Liver (tissue), 9 donors: ENCODE measurements around the gene OSBPL9. TPM values are rescaled to one million over a fixed set of nuclear protein-coding genes. Genes with fewer than 3 reads are reported as not detected.

Experiments
- DNase-seq: peaks from one replicate; pipeline ENCODE4 v3.0.0-alpha.2; 2017; ENCODE audit warnings: low spot score
- H3K27ac ChIP-seq, 2 donors: one replicate each; pipeline ENCODE4 v1.7.0; 2013; ENCODE audit warnings: inconsistent platforms in 2 of 2, low read length in 2 of 2, control low read depth in 1 of 2, low read depth in 1 of 2, mild to moderate bottlenecking in 1 of 2
- H3K27me3 ChIP-seq, 4 donors: one replicate each; pipeline versions ENCODE4 v1.6.1 to v1.7.0; 2013; ENCODE audit warnings: low read length in 3 of 4, inconsistent platforms in 1 of 4, mild to moderate bottlenecking in 1 of 4, moderate library complexity in 1 of 4; ENCODE audit not compliant: control insufficient read depth in 4 of 4, insufficient read depth in 4 of 4
- H3K36me3 ChIP-seq, 4 donors: one replicate each; pipeline versions ENCODE4 v1.6.1 to v1.7.0; 2013; ENCODE audit warnings: low read length in 3 of 4, mild to moderate bottlenecking in 3 of 4, low read depth in 1 of 4, moderate library complexity in 1 of 4; ENCODE audit not compliant: control insufficient read depth in 4 of 4, insufficient read depth in 3 of 4
- H3K4me1 ChIP-seq, 4 donors: one replicate each; pipeline versions ENCODE4 v1.6.1 to v1.7.0; 2013; ENCODE audit warnings: low read length in 3 of 4, mild to moderate bottlenecking in 3 of 4, moderate library complexity in 1 of 4; ENCODE audit not compliant: control insufficient read depth in 4 of 4, insufficient read depth in 4 of 4
- H3K4me3 ChIP-seq, 3 donors: one replicate each; pipeline versions ENCODE4 v1.6.1 to v1.7.0; 2013; ENCODE audit warnings: low read length in 3 of 3, control low read depth in 1 of 3, low read depth in 1 of 3, mild to moderate bottlenecking in 1 of 3
- H3K9ac ChIP-seq, 2 donors: one replicate each; pipeline ENCODE4 v1.7.0; 2013; ENCODE audit warnings: low read length in 2 of 2, mild to moderate bottlenecking in 2 of 2, moderate library complexity in 2 of 2, control low read depth in 1 of 2, low read depth in 1 of 2
- H3K9me3 ChIP-seq, 4 donors: one replicate each; pipeline versions ENCODE4 v1.6.1 to v1.7.0; 2013; ENCODE audit warnings: low read length in 3 of 4; ENCODE audit not compliant: control insufficient read depth in 4 of 4
- EGR1 ChIP-seq, 2 donors: IDR thresholded peaks; 2 replicates each; pipeline ENCODE4 v1.6.1; 2016 to 2018; ENCODE audit warnings: antibody characterized with exemption in 2 of 2, low read depth in 2 of 2
- FOXA1 ChIP-seq: IDR thresholded peaks from 2 replicates; pipeline ENCODE4 v1.6.1; 2016; ENCODE audit warnings: antibody characterized with exemption
- FOXA2 ChIP-seq: IDR thresholded peaks from 2 replicates; pipeline ENCODE4 v1.6.1; 2016; ENCODE audit warnings: antibody characterized with exemption
- GABPA ChIP-seq, 2 donors: IDR thresholded peaks in 1 of 2; conservative IDR thresholded peaks in 1 of 2; 2 replicates each; pipeline ENCODE4 v1.6.1; 2016; ENCODE audit warnings: antibody characterized with exemption in 2 of 2, mild to moderate bottlenecking in 1 of 2, moderate library complexity in 1 of 2
- HNF4A ChIP-seq, 2 donors: conservative IDR thresholded peaks; 2 replicates each; pipeline ENCODE4 v1.6.1; 2016; ENCODE audit warnings: antibody characterized with exemption in 2 of 2, mild to moderate bottlenecking in 2 of 2
- HNF4G ChIP-seq: IDR thresholded peaks from 2 replicates; pipeline ENCODE4 v1.6.1; 2016; ENCODE audit warnings: antibody characterized with exemption
- JUND ChIP-seq, 2 donors: IDR thresholded peaks; 2 replicates each; pipeline ENCODE4 v1.6.1; 2016; ENCODE audit warnings: antibody characterized with exemption in 2 of 2
- NR2F2 ChIP-seq: IDR thresholded peaks from 2 replicates; pipeline ENCODE4 v1.6.1; 2016; ENCODE audit warnings: antibody characterized with exemption
- RAD21 ChIP-seq, 2 donors: IDR thresholded peaks; 2 replicates each; pipeline ENCODE4 v1.6.1; 2016; ENCODE audit warnings: antibody characterized with exemption in 2 of 2, mild to moderate bottlenecking in 2 of 2
- RXRA ChIP-seq, 2 donors: IDR thresholded peaks; 2 replicates each; pipeline ENCODE4 v1.6.1; 2017 to 2018; ENCODE audit warnings: antibody characterized with exemption in 2 of 2, mild to moderate bottlenecking in 1 of 2
- SP1 ChIP-seq: IDR thresholded peaks from 2 replicates; pipeline ENCODE4 v1.6.1; 2018; ENCODE audit warnings: antibody characterized with exemption, mild to moderate bottlenecking
- TAF1 ChIP-seq: conservative IDR thresholded peaks from 2 replicates; pipeline ENCODE4 v1.6.1; 2016; ENCODE audit warnings: antibody characterized with exemption, mild to moderate bottlenecking
- YY1 ChIP-seq: IDR thresholded peaks from 2 replicates; pipeline ENCODE4 v1.6.1; 2016; ENCODE audit warnings: antibody characterized with exemption, mild to moderate bottlenecking
- polyA plus RNA-seq, 2 donors: library from polyadenylated mRNA; stranded (reverse) in 1 of 2; unstranded in 1 of 2; fragments of 200-250 nt in 1 of 2; fragments of >200 nt in 1 of 2; fragmentation: Nextera tagmentation in 1 of 2; extraction: Ambion mirVana in 1 of 2; gene quantifications; one replicate each; pipeline versions ENCODE4 v1.2.1 to v1.2.3, GENCODE V29; 2013 to 2015
- total RNA-seq, 2 donors: library from RNA; depleted of rRNA; stranded (reverse); fragments of >200 nt; gene quantifications; one replicate each; pipeline ENCODE4 v1.2.3, GENCODE V29; 2014
- TF ChIP-seq, protein P1 (sequence below): IDR thresholded peaks from 2 replicates; pipeline ENCODE4 v1.6.1; 2016; ENCODE audit warnings: antibody characterized with exemption
- TF ChIP-seq, protein P2 (sequence below): fragments of 150-350 bp; IDR thresholded peaks from 2 replicates; pipeline ENCODE4 v1.5.1; 2017; ENCODE audit warnings: improper control_type of control experiment, low read depth, low read length; ENCODE audit not compliant: missing input control
- TF ChIP-seq, protein P3 (sequence below): IDR thresholded peaks from 2 replicates; pipeline ENCODE4 v1.6.1; 2016; ENCODE audit warnings: antibody characterized with exemption
- TF ChIP-seq, protein P4 (sequence below): IDR thresholded peaks from 2 replicates; pipeline ENCODE4 v1.6.1; 2016; ENCODE audit warnings: antibody characterized with exemption, mild to moderate bottlenecking
- TF ChIP-seq, protein P5 (sequence below): IDR thresholded peaks from 2 replicates; pipeline ENCODE4 v1.6.1; 2016; ENCODE audit warnings: antibody characterized with exemption
- donor health status: healthy.
- donor health status: healthy.
- donor health status: healthy.
- donor health status: healthy.
- donor health status: healthy.

The OSBPL9 gene
- total and polyA plus RNA-seq, 4 donors: 52.1 to 129 (median 60.4) TPM

DNA sequence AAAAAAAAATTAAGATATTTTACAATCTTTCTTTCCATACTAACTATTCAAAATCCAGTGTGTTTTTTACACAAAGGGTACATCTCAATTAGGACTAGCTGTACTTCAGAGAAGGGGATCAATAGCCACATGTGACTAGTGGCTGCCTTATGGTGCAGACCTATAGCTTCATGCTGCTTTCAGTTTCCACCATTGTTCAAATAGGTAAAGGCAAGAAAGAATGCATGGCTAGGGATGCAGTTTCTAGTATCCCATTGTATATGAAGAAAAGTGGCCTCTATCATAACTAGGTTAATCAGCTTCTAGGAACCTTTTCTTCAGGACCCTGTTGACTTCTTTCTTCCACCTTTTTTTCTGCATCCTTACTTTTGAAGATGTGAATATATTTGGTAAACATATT, 35.7 kb downstream of the OSBPL9 start:
- Histone ChIP-seq H3K9ac (peak overlapping the region in 1 of 2 donors; percentile 44), H3K4me1 (peaks cover 6 to 31% (median 13%) of the 10 kb centered on the region in 4 donors)

More for the DNA sequence above, 35.7 kb downstream of the OSBPL9 start:
- no peaks in the 10 kb centered on the region for H3K9me3 ChIP-seq
- peaks cover 0 to 3% (median 0%) of the 10 kb centered on the region in 4 donors for H3K36me3 ChIP-seq
- DNase-seq: no peak
- H3K27me3 ChIP-seq: no peaks in the 10 kb centered on the region
- H3K27ac ChIP-seq: peak overlapping the region; percentile 16 to 55
- TF ChIP-seq, protein P1, sequence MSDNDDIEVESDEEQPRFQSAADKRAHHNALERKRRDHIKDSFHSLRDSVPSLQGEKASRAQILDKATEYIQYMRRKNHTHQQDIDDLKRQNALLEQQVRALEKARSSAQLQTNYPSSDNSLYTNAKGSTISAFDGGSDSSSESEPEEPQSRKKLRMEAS: no peak
- no peak for TF ChIP-seq YY1
- no peak for TF ChIP-seq HNF4G
- TF ChIP-seq TAF1: no peak
- no peak for TF ChIP-seq RAD21 (IDR thresholded peaks at IDR 0.05)
- no peak for TF ChIP-seq GABPA (IDR thresholded peaks at IDR 0.05 in 1 of 2, conservative IDR thresholded peaks at IDR 0.05 in 1 of 2)
- TF ChIP-seq HNF4A (conservative IDR thresholded peaks at IDR 0.05): no peak
- TF ChIP-seq NR2F2: no peak
- TF ChIP-seq RXRA (IDR thresholded peaks at IDR 0.05): no peak
- no peak for TF ChIP-seq EGR1 (IDR thresholded peaks at IDR 0.05; ENCODE audit: low read depth in 2 of 2)
- TF ChIP-seq, protein P2, sequence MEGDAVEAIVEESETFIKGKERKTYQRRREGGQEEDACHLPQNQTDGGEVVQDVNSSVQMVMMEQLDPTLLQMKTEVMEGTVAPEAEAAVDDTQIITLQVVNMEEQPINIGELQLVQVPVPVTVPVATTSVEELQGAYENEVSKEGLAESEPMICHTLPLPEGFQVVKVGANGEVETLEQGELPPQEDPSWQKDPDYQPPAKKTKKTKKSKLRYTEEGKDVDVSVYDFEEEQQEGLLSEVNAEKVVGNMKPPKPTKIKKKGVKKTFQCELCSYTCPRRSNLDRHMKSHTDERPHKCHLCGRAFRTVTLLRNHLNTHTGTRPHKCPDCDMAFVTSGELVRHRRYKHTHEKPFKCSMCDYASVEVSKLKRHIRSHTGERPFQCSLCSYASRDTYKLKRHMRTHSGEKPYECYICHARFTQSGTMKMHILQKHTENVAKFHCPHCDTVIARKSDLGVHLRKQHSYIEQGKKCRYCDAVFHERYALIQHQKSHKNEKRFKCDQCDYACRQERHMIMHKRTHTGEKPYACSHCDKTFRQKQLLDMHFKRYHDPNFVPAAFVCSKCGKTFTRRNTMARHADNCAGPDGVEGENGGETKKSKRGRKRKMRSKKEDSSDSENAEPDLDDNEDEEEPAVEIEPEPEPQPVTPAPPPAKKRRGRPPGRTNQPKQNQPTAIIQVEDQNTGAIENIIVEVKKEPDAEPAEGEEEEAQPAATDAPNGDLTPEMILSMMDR: no peak
- no peak for TF ChIP-seq FOXA2
- TF ChIP-seq SP1: no peak
- TF ChIP-seq, protein P3, sequence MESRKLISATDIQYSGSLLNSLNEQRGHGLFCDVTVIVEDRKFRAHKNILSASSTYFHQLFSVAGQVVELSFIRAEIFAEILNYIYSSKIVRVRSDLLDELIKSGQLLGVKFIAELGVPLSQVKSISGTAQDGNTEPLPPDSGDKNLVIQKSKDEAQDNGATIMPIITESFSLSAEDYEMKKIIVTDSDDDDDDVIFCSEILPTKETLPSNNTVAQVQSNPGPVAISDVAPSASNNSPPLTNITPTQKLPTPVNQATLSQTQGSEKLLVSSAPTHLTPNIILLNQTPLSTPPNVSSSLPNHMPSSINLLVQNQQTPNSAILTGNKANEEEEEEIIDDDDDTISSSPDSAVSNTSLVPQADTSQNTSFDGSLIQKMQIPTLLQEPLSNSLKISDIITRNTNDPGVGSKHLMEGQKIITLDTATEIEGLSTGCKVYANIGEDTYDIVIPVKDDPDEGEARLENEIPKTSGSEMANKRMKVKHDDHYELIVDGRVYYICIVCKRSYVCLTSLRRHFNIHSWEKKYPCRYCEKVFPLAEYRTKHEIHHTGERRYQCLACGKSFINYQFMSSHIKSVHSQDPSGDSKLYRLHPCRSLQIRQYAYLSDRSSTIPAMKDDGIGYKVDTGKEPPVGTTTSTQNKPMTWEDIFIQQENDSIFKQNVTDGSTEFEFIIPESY: no peak
- TF ChIP-seq JUND (IDR thresholded peaks at IDR 0.05): no peak
- TF ChIP-seq, protein P4, sequence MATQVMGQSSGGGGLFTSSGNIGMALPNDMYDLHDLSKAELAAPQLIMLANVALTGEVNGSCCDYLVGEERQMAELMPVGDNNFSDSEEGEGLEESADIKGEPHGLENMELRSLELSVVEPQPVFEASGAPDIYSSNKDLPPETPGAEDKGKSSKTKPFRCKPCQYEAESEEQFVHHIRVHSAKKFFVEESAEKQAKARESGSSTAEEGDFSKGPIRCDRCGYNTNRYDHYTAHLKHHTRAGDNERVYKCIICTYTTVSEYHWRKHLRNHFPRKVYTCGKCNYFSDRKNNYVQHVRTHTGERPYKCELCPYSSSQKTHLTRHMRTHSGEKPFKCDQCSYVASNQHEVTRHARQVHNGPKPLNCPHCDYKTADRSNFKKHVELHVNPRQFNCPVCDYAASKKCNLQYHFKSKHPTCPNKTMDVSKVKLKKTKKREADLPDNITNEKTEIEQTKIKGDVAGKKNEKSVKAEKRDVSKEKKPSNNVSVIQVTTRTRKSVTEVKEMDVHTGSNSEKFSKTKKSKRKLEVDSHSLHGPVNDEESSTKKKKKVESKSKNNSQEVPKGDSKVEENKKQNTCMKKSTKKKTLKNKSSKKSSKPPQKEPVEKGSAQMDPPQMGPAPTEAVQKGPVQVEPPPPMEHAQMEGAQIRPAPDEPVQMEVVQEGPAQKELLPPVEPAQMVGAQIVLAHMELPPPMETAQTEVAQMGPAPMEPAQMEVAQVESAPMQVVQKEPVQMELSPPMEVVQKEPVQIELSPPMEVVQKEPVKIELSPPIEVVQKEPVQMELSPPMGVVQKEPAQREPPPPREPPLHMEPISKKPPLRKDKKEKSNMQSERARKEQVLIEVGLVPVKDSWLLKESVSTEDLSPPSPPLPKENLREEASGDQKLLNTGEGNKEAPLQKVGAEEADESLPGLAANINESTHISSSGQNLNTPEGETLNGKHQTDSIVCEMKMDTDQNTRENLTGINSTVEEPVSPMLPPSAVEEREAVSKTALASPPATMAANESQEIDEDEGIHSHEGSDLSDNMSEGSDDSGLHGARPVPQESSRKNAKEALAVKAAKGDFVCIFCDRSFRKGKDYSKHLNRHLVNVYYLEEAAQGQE: no peak
- TF ChIP-seq, protein P5, sequence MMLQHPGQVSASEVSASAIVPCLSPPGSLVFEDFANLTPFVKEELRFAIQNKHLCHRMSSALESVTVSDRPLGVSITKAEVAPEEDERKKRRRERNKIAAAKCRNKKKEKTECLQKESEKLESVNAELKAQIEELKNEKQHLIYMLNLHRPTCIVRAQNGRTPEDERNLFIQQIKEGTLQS: no peak
- no peak for TF ChIP-seq FOXA1
- no peak overlapping the region for H3K4me3 ChIP-seq
